Measurements from ENCODE around the gene POLR3B.

Gene POLR3B

DNA sequence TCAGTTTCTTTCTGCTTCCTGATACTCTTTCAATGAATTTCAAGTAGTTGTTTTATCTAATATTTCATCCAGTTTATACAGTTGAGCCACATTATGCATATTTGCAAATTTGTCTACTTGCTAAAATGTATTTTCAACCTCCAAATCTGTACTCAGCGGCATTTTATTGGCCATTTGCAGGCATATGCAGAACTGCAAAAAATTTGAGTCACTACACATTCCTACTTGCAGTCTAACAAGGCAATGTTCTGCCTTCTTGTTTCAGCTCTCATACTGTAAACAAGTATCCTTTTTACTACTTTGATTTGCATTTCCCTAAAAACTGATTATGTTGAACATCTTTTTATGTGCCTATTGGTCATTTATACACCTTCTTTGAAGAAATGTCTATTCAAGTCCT lies 55.0 kb downstream of the POLR3B start:
- DNase-seq (ENCODE audit: low read depth in 3 of 3): no peak

DNA sequence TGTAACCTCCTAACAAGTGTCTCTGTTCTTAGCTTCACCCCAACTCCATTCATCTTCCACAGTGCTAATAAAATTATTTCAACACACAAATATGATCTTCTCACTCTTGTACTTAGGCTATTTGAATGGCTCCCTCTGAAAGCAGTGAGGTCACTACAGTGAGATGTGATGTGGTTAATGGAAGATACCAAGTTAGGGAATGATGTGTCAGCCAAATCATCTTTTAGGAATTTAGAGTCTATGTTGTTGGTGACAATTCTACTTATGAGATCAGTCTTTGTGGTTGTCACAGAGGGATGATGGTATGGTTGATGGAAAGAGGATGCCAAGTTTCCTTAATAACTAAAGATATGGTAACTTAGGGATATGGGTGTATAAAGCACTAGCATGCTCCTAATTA lies 57.6 kb downstream of the POLR3B start:
- no peak for DNase-seq (ENCODE audit: low read depth in 3 of 3)

GRCh38 chr12:106416273-106416672 lies 58.7 kb downstream of the POLR3B start:
- no peak for DNase-seq (ENCODE audit: low read depth in 3 of 3)

DNA sequence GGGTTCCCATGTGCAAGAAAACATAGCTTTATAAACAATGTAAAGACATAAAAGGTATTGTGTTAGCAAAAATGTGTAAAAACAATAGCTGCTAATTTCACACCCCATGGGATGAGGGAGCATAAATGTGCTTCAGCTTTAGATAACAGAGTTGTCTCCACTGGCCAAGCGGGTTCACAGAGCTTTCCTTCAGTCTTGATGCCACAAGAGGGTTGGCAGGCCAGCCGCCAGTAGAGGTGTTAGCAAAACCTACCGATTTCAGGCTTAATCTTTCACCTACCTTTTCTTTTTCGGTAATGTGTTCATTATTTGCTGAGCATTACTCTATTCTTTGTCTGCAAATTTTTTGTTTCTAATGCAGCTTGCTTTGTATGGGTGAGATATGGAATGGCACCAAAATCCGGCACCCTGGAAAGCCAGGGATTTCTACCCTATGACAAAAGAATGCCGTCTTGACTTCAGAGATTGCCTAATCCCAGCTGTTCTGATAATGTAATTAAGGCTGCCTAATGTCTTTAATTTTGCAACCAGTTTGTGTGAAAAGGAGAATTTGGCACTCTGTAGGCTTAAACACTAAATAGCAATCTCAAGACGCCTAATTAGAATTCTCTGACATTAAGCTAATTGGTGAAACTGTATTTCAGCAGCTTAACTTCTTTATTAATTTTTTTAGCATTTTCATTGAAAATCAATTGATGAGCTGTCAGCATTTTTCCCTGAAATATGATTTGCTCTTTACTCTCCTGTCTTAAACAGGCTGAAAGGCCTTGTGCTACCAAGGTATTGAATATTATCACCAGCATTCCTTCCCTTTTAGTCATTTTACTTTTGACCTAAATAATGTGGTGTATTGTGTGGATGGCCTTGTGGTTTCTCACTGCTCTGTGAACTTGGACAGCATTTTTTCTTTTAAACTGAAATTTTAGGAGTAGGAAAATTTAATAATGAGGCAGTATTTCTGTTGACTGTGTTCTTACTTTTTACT lies 60.7 kb downstream of the POLR3B start:
- no peak for DNase-seq (ENCODE audit: low read depth in 3 of 3)

- no peak for DNase-seq (ENCODE audit: low read depth in 3 of 3)
These were observed 61.4 kb downstream of the POLR3B start for GRCh38 chr12:106418970-106419369.

- DNase-seq (ENCODE audit: low read depth in 3 of 3): no peak
These were observed 65.7 kb downstream of the POLR3B start for GRCh38 chr12:106423291-106423690.

GRCh38 chr12:106425061-106425702 lies 67.6 kb downstream of the POLR3B start:
- DNase-seq (ENCODE audit: low read depth in 3 of 3): no peak

DNA sequence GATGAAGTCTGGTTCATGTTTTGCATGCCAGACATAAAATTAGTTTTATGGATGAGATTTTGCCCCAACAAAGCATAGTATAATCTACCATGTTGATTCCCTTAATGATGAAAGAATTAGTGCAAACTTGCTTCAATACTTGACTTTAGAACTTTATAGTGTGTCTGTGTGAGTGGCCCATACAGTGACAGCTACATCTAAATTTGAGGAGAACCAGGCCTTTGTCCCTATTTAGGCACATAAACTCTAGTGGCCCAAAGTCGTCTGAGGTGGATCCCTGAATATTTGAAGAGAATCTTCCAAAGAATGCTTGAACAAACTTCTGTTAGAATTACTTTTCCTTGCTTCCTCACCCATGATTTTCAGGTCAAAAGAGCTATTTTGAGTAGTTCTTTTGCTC lies 70.4 kb downstream of the POLR3B start:
- DNase-seq (ENCODE audit: low read depth in 3 of 3): no peak

GRCh38 chr12:106428384-106428783 lies 70.8 kb downstream of the POLR3B start:
- no peak for DNase-seq (ENCODE audit: low read depth in 3 of 3)

DNA sequence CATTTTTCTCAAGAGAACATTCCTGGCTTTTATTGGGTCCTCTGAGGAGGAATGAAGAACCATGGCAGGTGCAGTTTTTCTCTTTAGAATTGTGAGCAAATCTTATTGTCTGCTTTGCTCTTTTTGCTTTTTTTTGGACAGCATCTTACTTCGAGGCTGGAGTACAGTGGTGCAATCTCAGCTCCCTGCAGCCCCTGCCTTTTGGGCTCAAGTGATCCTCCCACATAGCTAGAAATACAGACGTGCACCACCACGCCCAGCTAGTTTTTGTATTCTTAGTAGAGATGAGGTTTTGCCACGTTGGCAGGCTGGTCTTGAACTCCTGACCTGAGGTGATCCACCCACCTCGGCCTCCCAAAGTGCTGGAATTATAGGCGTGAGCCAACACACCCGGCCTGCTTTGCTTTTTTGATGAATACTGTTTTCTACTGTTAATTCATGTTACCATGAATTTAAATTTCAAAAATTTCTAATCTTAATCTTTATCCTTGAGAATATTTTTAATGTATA lies 71.5 kb downstream of the POLR3B start:
- no peak for DNase-seq (ENCODE audit: low read depth in 3 of 3)

- DNase-seq (ENCODE audit: low read depth in 3 of 3): no peak
These were observed 72.1 kb downstream of the POLR3B start for GRCh38 chr12:106429636-106430035.

DNA sequence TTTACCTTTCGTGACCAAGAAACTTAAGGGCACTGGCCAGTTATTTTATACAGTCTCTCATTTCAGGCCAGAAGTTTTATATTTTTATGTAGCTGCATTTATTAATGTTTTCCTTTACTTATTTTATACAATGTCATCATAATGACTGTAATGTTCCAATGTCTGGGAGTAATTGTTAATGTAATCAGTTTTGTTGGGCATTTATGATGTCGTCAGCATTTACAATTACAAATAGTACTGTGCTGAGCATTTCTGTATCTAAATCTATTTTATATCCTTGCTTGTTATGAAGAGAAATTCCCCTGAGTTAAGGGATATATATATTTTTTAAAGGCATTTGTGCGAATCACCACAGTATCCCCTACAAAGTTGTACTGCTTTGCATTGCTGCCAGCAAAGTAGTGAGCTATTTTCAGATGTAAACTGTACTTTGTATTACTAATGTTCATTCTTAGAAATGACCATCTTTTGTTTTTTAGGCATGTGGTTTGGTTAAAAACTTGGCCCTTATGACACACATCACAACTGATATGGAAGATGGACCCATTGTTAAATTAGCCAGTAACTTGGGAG lies 74.4 kb downstream of the POLR3B start:
- DNase-seq (ENCODE audit: low read depth in 3 of 3): no peak

DNA sequence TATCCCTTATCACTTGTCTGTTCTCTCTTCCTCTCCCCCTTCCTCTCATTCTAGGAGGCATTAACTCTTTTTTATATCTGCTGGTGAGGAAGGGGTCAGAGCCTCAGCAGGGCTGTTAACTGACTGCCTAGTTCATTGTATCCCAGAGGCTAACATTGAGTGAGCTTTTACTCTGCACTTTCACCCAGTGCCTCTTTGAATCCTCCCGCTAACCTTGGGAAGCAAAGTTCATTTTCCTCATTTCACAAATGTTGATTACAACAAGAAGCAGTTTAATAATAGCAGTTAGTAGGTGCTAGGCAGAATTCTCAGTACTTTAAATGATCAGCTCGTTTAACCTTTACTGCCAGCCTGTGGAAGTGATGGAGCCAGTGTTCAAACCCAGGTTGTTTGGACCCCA lies 75.5 kb downstream of the POLR3B start:
- no peak for DNase-seq (ENCODE audit: low read depth in 3 of 3)

GRCh38 chr12:106434526-106434925 lies 77.0 kb downstream of the POLR3B start:
- DNase-seq (ENCODE audit: low read depth in 3 of 3): no peak

GRCh38 chr12:106436164-106436563 lies 78.6 kb downstream of the POLR3B start:
- DNase-seq (ENCODE audit: low read depth in 3 of 3): no peak

DNA sequence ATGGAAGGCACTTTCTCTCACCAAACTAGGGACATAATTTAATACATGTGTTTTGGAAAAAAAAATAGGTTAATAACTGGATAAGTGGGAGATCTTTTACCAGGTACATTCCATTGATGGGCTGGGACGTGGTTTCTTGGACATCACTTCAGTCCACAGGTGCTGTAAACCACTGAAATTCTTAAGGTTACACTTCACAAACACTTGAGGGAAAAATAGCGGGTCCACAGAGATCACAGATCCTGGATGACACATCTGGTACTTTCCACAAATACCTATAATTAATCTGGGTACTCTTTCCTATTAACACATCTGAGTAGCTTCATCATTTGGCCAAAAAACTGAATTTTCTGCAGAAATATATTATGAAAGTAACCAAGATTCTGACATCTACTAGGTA lies 85.0 kb downstream of the POLR3B start:
- DNase-seq (ENCODE audit: low read depth in 3 of 3): no peak

DNA sequence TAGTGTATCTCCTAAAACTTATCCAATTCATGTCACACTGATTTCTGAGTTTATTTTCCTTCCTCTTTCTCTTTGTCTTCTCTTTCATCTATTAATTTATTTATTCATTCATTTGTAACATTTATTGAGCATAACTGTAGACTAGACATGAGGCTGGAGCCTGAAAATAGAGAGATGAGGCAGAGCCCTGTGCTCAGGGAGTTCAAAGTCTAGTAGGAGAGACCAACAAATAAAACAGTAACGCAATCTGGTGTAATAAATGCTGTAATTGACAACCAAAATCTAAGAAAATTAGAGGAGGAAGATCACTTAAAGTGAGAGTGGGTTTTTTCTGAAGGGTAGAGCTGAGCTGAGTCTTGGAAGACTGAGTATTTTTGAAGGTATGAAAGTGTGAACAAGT lies 87.5 kb downstream of the POLR3B start:
- DNase-seq (ENCODE audit: low read depth in 3 of 3): no peak

DNA sequence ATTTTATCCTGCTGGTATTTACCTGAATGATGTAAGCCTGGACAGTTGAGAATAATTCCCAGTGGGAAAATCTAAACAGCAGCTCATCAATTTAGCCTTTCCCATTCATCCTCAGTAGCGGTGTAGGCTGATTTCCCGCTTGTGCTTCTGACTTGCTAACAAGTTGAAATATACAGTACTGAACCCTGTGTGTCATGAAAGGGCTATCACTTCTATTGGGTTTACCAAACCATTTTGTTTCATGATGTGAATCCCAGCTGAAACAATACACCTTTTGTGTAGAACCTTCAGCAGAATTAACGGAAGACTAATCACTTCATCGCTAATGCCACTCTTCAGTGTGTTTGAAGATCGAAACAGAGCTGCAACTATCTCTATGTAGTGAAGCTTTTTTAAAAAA lies 88.4 kb downstream of the POLR3B start:
- no peak for DNase-seq (ENCODE audit: low read depth in 3 of 3)

GRCh38 chr12:106446419-106447092 lies 89.0 kb downstream of the POLR3B start:
- DNase-seq (ENCODE audit: low read depth in 3 of 3): no peak

- no peak for DNase-seq (ENCODE audit: low read depth in 3 of 3)
These were observed 94.8 kb downstream of the POLR3B start for GRCh38 chr12:106452309-106452708.

DNA sequence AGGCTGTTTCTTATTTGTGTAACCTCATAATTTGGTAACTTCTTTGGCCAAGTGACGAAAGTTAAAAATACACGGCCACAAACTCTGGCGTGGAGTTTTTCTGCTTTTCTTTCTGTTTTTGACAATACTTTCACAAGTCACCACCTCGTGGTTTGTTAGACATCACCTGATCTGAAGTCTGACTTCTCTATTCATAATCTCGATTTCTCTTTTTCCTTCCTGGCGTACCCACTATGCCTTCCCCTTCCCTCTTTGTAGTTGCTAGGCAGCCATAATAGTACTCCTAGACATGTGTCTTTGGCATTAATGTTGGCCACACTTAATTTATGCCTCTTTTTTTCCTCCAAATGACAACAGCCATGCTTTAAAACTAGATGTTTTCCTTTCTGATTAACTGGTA lies 97.6 kb downstream of the POLR3B start:
- DNase-seq (ENCODE audit: low read depth in 3 of 3): no peak

DNA sequence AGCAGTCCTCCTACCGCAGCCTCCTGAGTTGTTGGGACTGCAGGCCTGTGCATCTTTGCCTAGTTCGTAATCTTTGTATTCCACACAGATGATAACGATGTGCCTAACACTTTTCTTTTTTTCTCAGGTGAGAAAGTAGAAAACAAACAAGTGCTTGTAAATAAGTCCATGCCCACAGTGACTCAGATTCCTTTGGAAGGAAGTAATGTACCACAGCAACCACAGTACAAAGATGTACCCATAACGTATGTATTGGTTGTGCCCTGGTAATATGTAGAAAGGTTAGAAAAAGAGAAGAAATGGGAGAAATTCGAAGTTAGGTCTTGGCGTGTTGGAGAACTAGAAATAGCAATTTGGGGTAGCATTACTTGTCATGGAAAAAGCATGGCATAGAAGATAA lies 101.6 kb downstream of the POLR3B start:
- DNase-seq (ENCODE audit: low read depth in 3 of 3): no peak

All from stimulated activated CD4-positive, alpha-beta T cell treated with anti-CD3 and anti-CD28 coated beads, TNF-alpha, amount 100 ng/mL, for 4 hours (primary cell).